GM12878 (cell line): ENCODE results near the gene MMP3.

Source experiments
- CTCF ChIP-seq, 3 experiments: IDR thresholded peaks in 2 of 3; conservative IDR thresholded peaks in 1 of 3; 2 replicates each; pipeline ENCODE4 v1.5.1; 2011; ENCODE audit warnings: low read depth in 3 of 3, low read length in 3 of 3, mild to moderate bottlenecking in 3 of 3, control low read depth in 2 of 3, moderate library complexity in 2 of 3, inconsistent platforms in 1 of 3, mixed read lengths in 1 of 3; ENCODE audit not compliant: control insufficient read depth in 2 of 3, insufficient read depth in 1 of 3; ENCODE audit errors: extremely low read depth in 1 of 3
- ESRRA ChIP-seq: IDR thresholded peaks from 2 replicates; pipeline ENCODE4 v1.6.1; 2012; ENCODE audit warnings: mild to moderate bottlenecking, low read length, improper control_type of control experiment
- HCFC1 ChIP-seq: fragments of 150-350 bp; IDR thresholded peaks from 2 replicates; pipeline ENCODE4 v1.6.1; 2014; ENCODE audit warnings: low read length
- NR2C2 ChIP-seq: IDR thresholded peaks from 2 replicates; pipeline ENCODE4 v1.6.1; 2011; ENCODE audit warnings: borderline replicate concordance, low read depth; ENCODE audit not compliant: control insufficient read depth, insufficient read length
- NRF1 ChIP-seq: conservative IDR thresholded peaks from 2 replicates; pipeline ENCODE4 v1.6.1; 2011; ENCODE audit warnings: mild to moderate bottlenecking, low read depth, low read length, improper control_type of control experiment
- POLR2A ChIP-seq: IDR thresholded peaks from 2 replicates; pipeline ENCODE4 v1.6.1; 2011; ENCODE audit warnings: low read depth, mild to moderate bottlenecking, low read length
- REST ChIP-seq: IDR thresholded peaks from 2 replicates; pipeline ENCODE4 v1.6.1; 2012; ENCODE audit warnings: mild to moderate bottlenecking, low read depth, low read length
- RFX5 ChIP-seq: IDR thresholded peaks from 2 replicates; pipeline ENCODE4 v1.6.1; 2011; ENCODE audit warnings: low read depth, low read length, improper control_type of control experiment
- ZBTB40 ChIP-seq: fragments of 450-650 bp; IDR thresholded peaks from 2 replicates; pipeline ENCODE4 v1.6.1; 2016; ENCODE audit warnings: mild to moderate bottlenecking, moderate library complexity, borderline replicate concordance
- ZNF274 ChIP-seq: IDR thresholded peaks from one replicate; pipeline ENCODE4 v1.8.0; 2011; ENCODE audit not compliant: insufficient read length, insufficient read depth
- TF ChIP-seq, protein P1 (sequence below): fragments of 450-650 bp; formaldehyde crosslinking; IDR thresholded peaks from 2 replicates; pipeline ENCODE4 v1.5.0; 2022; ENCODE audit warnings: mild to moderate bottlenecking, missing genetic modification characterization
- TF ChIP-seq, protein P2 (sequence below): IDR thresholded peaks from 2 replicates; pipeline ENCODE4 v1.6.1; 2011; ENCODE audit warnings: low read depth, low read length, improper control_type of control experiment, borderline replicate concordance

GRCh38 chr11:102849311-102849710 is 5.9 kb upstream of the MMP3 start:
- TF ChIP-seq CTCF (IDR thresholded peaks at IDR 0.05 in 2 of 3, conservative IDR thresholded peaks at IDR 0.05 in 1 of 3; ENCODE audit: control insufficient read depth in 2 of 3, extremely low read depth in 1 of 3, insufficient read depth in 1 of 3, low read depth in 3 of 3, low read length in 3 of 3) (no peak), ZNF274 (no peak), REST (no peak), POLR2A (no peak), ESRRA (no peak), HCFC1 (no peak), RFX5 (no peak), ZBTB40 (no peak), NR2C2 (no peak), NRF1 (no peak)
- TF ChIP-seq, protein P1, sequence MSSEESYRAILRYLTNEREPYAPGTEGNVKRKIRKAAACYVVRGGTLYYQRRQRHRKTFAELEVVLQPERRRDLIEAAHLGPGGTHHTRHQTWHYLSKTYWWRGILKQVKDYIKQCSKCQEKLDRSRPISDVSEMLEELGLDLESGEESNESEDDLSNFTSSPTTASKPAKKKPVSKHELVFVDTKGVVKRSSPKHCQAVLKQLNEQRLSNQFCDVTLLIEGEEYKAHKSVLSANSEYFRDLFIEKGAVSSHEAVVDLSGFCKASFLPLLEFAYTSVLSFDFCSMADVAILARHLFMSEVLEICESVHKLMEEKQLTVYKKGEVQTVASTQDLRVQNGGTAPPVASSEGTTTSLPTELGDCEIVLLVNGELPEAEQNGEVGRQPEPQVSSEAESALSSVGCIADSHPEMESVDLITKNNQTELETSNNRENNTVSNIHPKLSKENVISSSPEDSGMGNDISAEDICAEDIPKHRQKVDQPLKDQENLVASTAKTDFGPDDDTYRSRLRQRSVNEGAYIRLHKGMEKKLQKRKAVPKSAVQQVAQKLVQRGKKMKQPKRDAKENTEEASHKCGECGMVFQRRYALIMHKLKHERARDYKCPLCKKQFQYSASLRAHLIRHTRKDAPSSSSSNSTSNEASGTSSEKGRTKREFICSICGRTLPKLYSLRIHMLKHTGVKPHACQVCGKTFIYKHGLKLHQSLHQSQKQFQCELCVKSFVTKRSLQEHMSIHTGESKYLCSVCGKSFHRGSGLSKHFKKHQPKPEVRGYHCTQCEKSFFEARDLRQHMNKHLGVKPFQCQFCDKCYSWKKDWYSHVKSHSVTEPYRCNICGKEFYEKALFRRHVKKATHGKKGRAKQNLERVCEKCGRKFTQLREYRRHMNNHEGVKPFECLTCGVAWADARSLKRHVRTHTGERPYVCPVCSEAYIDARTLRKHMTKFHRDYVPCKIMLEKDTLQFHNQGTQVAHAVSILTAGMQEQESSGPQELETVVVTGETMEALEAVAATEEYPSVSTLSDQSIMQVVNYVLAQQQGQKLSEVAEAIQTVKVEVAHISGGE (CRISPR knock-in tag), result no peak
- TF ChIP-seq, protein P2, sequence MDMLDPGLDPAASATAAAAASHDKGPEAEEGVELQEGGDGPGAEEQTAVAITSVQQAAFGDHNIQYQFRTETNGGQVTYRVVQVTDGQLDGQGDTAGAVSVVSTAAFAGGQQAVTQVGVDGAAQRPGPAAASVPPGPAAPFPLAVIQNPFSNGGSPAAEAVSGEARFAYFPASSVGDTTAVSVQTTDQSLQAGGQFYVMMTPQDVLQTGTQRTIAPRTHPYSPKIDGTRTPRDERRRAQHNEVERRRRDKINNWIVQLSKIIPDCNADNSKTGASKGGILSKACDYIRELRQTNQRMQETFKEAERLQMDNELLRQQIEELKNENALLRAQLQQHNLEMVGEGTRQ, result no peak
